GM12801 (cell line): ENCODE results near the gene NINJ1.

Source experiments
- TF ChIP-seq, protein P1 (sequence below): IDR thresholded peaks from one replicate; pipeline ENCODE4 v1.5.1; 2011; ENCODE audit warnings: control low read depth; ENCODE audit not compliant: insufficient read length; ENCODE audit errors: extremely low read depth

The NINJ1 gene

DNA sequence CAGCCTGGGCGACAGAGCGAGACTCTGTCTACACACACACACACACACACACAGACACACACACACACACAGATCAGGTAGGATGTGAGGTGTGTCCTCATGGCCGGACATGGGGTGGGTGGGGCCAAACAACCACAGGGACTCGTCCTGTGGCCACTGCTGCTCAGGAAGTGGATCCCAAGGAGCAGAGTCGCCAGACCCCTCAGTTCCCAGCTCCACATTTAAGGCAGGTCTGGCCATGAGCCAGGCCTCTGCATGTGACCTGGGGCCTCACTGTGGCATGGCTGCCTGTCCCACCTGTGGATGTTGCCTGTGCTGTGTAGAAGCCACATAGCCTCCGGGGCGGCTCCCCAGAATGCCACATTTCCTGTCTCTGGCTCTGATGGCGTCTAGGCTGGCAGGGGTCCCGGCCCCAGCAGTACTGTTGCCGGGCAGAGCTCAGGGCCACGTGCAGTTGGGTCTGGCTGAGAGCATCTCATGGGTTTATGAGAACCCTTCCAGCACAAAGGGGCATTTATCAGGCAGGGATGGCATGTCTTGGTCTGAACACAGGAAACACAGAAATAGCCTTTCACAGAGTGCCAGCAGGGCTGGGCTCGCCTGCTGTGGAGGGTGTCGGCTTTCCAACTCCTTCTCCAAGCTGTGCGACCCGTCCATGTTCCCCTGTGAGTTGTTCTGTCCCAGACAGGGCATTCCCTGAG lies 9.9 kb upstream of the NINJ1 start:
- TF ChIP-seq, protein P1, sequence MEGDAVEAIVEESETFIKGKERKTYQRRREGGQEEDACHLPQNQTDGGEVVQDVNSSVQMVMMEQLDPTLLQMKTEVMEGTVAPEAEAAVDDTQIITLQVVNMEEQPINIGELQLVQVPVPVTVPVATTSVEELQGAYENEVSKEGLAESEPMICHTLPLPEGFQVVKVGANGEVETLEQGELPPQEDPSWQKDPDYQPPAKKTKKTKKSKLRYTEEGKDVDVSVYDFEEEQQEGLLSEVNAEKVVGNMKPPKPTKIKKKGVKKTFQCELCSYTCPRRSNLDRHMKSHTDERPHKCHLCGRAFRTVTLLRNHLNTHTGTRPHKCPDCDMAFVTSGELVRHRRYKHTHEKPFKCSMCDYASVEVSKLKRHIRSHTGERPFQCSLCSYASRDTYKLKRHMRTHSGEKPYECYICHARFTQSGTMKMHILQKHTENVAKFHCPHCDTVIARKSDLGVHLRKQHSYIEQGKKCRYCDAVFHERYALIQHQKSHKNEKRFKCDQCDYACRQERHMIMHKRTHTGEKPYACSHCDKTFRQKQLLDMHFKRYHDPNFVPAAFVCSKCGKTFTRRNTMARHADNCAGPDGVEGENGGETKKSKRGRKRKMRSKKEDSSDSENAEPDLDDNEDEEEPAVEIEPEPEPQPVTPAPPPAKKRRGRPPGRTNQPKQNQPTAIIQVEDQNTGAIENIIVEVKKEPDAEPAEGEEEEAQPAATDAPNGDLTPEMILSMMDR: no peak

DNA sequence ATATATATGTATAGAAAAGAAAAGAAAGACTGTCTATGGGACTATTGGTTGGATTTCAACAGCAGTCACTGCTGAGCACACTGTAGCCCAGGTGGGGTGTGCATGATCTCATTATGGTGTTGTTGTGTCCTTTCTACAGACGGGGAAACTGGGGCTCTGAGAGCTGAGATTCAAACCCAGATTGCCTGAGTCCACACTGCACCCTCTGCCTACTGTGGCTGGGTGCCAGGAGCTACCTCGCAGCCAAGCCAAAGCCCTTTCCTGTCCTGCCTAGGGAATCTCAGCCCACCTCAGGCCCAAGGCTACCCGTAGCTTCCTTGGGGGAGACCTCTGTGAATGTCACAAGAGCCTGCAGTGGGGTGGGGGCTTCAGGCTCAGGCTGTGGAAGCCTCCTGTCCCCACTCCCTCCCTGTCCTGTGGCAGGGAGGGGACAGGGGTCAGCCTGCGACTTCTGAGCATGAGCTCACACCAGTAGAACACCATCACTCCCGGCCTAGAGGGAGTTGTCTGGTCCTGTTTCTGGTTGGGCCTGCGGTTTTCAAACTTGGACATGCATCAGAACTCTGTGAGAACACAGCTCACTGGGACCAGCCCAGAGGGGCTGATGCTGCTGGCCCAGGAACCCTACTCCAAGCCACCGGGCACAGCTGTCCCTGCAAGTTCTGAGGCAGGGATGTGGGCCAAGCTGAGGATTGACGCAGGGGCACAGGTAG lies 7.9 kb upstream of the NINJ1 start:
- TF ChIP-seq, protein P1: no peak

DNA sequence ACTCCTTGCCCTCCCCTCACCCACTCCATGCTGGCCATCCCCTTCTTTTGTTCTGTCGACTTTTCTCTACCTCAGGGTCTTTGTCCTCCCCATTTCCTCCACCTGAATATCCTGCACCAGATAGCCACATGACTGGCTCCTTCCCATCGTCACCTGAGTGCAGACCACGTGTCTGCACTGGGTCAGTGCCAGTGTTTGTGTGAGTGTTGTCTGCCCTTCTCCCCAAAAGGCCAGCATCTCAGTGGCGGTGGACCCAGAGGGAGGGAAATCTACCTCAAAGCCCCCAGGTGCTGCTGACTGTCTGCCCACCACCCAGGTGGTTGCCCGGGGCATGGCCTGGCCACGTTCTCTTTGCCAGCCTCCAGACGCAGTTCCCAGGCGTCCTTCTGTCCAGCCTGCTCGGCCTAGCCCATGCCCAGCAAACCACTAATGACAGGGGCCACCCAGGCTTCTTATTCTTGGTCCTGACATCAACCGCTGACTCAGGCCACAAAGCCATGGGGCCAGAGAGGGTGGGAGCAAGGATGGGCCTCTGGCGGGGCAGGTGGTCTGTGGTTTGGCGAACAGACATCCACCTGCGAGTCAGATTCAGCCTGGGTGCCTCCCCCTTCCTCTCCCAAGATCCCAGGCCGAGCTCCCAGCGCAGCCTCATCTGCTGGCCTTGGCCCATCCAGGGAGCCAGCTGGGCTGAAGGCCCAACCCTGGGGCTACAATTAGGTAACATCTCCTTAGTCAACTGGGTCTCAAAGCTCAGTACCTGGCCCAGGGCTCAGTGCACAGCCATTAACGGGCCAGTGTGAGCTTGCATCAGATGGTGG lies 5.5 kb upstream of the NINJ1 start:
- TF ChIP-seq, protein P1: no peak

DNA sequence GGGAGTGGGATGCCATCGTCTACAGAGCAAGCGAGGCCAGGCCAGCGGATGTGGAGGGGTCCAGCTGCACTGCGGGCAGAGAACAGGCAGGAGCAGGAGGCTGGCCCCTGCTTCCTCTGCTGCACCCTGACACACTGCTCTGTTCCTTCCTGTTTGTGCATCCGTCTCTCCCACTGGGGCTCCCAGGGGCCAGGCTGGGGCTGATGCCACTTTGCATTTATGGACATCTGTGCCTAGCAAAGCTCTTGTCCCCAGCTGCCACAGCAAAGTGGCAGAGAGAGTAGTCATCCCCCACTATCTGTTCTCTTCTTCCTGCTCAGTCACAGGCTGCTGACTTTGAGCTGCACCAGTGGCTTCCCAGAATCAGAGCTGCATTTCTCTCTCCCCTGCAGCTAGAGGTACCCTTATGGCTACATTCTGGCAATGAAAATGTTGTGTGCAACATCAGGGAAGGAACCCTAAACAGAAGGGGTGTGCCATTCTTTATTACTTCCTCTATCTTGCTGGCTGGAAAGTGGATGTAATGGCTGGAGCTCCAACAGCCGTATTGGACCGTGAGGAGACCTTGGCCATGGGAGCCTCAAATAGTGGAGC lies 4.2 kb upstream of the NINJ1 start:
- TF ChIP-seq, protein P1: no peak

DNA sequence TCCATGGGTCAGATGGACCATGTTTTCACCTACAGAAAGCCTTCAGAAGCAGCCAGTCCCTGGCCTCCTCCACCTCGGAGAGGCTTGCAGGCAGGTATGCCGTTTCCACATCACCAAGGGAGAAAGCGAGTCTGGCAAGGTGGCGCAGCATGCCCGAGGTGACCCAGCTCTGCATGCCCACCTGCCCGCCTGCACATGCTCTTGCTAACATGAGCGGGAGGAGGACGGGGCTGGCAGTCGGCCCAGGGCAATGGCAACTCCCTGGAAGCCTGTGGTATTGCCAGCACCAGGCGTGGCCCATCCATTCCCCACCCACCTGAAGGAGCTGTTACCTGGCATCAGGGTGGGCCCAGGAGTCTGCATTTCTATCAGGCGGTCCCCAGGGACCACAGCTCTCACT lies 3.3 kb upstream of the NINJ1 start:
- TF ChIP-seq, protein P1: no peak

DNA sequence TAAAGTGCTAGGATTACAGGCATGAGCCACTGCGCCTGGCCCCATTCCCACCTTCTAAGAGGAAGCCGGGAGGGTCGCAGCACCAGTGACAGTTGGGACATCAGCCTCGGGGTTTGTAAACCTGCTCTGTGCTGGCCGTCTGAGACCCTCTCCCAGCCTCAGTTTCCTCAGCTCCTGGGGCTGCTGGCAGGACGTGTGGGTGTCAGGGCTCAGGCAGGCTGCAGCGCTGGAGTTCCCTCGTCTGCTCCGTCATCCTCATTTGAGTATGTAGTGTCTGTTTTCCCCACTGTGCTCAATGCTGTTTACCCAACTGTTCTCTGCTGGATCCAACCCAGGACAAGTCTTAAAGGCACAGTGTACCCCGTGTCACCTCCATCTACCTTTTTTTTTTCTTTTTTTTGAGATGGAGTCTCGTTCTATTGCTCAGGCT lies 2.0 kb upstream of the NINJ1 start:
- TF ChIP-seq, protein P1: no peak

DNA sequence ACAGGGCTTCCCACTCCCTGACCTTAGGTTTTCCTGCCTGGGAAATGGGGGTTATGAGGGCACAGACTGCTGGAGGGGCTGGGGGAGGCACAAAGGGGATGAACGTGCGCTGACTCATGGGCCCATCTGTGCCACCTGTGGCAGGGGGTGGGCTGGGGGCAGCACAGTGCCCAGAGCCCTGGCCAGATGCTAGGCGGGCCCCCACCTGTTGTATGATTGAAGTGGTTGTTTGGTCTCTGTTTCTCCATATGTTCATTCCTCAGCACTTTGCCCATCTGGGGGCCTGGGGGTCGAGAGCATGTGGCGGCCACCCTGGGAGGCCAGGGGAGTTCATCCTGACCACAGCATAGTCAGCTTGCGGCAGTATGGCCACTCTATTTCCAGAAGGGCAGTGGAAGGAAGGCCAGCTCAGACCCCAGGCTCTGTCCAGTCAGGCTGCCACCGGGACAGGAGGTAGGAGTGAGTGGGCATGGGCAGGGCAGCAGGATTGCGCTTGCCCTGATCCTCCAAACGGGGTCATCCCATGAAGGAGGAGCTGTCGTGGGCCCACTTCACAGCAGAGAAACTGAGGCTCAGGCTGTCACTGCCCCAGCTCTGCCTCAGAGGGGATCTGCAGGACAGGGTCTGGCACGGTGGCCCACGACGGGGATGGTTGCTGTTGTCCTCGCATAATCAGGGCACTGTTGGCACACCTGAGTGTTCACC lies 841 bp upstream of the NINJ1 start:
- TF ChIP-seq, protein P1: no peak
